ENCODE measurements around the gene UNC13D. TPM values are rescaled to one million over a fixed set of nuclear protein-coding genes. Genes with fewer than 3 reads are reported as not detected.

UNC13D gene
- total and polyA plus RNA-seq, 10 donors, result 36.4 to 187 (median 120) TPM

- WGBS, 5 donors, result 83 to 97% (median 88%) methylated on average over 2 to 3 of the region's 3 CpGs
- Histone ChIP-seq H3K36me3 (peaks cover 0 to 100% (median 83%) of the 10 kb centered on the region in 6 donors), H3K9me3 (no peaks in the 10 kb centered on the region), H3K4me3 (no peak overlapping the region), H3K27me3 (replicated peaks in 1 of 7) (no peaks in the 10 kb centered on the region), H3K4me1 (peaks cover 8 to 61% (median 28%) of the 10 kb centered on the region in 6 donors), H3K27ac (peak overlapping the region in 7 of 8 donors; percentile 9 to 84 (median 33))
- no peak for TF ChIP-seq POLR2A (IDR thresholded peaks at IDR 0.05)
- intact Hi-C loops (cut with DNase I; ENCODE audit: low total_unique reads), result no loop called here
- DNase-seq, result no peak
Observed at GRCh38 chr17:75822800-75823166, 21.4 kb downstream of the UNC13D start.

DNA sequence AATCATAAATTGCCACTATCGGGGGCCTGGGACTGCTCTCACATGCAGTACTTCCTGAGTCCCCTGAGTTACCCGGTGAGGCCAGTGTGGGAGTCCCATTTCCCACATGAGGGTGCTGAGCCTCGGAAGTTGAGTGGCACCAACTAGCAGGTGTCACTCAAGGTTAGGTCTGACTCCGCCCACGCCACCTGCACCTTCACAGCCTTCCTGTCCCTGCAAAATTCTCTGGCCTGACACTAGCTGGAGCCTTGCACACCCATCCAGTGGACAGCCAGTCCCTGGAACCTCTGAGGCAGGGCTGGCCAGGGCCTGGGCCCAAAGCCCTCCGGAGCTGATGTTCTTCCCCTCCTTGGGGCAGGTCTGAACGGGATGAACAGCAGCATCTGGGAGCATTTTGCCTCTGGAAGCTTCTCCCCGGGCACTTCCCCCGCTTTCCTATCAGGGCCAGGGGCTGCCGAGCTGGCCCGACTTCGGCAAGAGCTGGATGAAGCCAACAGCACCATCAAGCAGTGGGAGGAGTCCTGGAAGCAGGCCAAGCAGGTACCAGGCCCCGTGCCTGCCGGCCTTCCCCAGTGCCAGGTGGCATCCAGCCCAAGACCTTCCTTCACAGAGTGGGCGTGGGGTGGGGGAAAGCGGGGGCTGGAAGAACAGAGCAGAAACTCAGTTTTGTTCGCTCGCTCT lies 21.9 kb downstream of the UNC13D start:
- TF ChIP-seq POLR2AphosphoS5 (IDR thresholded peaks at IDR 0.05), result peak in 2 of 3 donors; percentile 22 to 66
- TF ChIP-seq, protein P1, sequence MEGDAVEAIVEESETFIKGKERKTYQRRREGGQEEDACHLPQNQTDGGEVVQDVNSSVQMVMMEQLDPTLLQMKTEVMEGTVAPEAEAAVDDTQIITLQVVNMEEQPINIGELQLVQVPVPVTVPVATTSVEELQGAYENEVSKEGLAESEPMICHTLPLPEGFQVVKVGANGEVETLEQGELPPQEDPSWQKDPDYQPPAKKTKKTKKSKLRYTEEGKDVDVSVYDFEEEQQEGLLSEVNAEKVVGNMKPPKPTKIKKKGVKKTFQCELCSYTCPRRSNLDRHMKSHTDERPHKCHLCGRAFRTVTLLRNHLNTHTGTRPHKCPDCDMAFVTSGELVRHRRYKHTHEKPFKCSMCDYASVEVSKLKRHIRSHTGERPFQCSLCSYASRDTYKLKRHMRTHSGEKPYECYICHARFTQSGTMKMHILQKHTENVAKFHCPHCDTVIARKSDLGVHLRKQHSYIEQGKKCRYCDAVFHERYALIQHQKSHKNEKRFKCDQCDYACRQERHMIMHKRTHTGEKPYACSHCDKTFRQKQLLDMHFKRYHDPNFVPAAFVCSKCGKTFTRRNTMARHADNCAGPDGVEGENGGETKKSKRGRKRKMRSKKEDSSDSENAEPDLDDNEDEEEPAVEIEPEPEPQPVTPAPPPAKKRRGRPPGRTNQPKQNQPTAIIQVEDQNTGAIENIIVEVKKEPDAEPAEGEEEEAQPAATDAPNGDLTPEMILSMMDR (IDR thresholded peaks at IDR 0.05 in 8 of 11, conservative IDR thresholded peaks at IDR 0.05 in 3 of 11), result no peak
- TF ChIP-seq POLR2A (IDR thresholded peaks at IDR 0.05), result no peak
- no peaks in the 10 kb centered on the region for H3K9me3 ChIP-seq
- H3K36me3 ChIP-seq, result peaks cover 0 to 100% (median 85%) of the 10 kb centered on the region in 6 donors
- no peak for DNase-seq
- H3K27me3 ChIP-seq (replicated peaks in 1 of 7), result no peaks in the 10 kb centered on the region
- 64 to 67% (median 65%) methylated on average over 16 to 18 of the region's 18 CpGs for WGBS, 5 donors
- peaks cover 3 to 56% (median 23%) of the 10 kb centered on the region in 6 donors for H3K4me1 ChIP-seq
- peak overlapping the region in 7 of 8 donors; percentile 9 to 84 (median 33) for H3K27ac ChIP-seq
- no peak overlapping the region for H3K4me3 ChIP-seq
- intact Hi-C loops (cut with DNase I; ENCODE audit: low total_unique reads), result no loop called here

- 92 to 94% (median 93%) methylated on average over 7 of the region's 7 CpGs for WGBS, 5 donors
- no peak for DNase-seq
- Histone ChIP-seq H3K9me3 (no peaks in the 10 kb centered on the region), H3K27ac (peak overlapping the region in 4 of 8 donors; percentile 26 to 84 (median 64)), H3K4me1 (peaks cover 0 to 49% (median 16%) of the 10 kb centered on the region in 6 donors), H3K27me3 (replicated peaks in 1 of 7) (no peaks in the 10 kb centered on the region), H3K36me3 (peaks cover 0 to 100% (median 89%) of the 10 kb centered on the region in 6 donors), H3K4me3 (no peak overlapping the region)
- intact Hi-C loops (cut with DNase I; ENCODE audit: low total_unique reads), result no loop called here
- TF ChIP-seq, protein P1 (IDR thresholded peaks at IDR 0.05 in 8 of 11, conservative IDR thresholded peaks at IDR 0.05 in 3 of 11), result no peak
- TF ChIP-seq POLR2AphosphoS5 (IDR thresholded peaks at IDR 0.05) (no peak), POLR2A (IDR thresholded peaks at IDR 0.05) (no peak)
Observed at GRCh38 chr17:75821552-75821951, 22.7 kb downstream of the UNC13D start.

DNA sequence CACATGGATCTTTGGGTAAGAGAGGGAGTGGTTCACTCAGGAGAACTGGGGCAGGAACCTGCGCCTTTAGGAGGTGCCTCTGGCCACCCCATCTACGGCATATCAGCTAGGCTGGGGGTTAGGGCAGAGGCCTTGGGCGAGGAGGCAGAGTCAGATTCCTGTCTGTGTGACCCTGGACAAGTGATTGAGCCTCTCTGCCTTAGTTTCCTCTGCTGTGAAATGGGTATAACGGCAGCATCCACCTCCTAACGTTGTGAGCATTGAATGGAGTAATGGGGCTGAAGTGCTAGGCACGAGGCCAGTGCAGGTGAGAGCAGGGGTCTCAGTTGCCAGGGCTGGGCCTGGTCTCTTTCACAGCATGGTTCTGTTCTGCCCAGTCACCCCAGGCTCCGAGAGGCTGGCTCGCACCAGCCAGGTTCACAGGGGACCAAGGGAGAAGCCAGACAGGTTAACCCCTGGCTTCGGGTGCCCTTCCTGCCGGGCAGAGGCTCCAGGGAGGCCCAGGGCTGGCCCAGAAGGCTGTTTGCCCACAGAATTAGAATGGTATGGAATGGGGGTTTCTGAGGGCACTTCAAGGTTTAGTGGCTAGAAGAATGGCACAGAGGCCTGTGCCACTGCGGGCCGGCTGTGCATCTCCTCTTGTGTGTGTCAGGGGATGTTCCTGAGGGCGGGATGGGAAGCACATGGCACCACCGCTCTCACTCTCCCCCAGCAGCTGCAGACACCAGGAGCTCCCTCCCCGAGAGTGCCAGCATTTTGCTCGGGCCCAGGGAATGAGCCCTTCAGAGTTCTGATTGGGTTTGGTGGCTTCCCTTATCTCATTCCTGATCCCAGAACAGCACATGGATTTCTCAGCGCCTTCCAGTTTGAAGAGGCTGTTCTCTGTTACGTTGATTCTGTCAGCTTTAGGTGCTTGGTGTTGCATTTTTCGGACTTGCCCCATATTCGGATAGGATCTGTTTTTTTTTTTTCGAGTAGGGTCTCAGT lies 23.8 kb downstream of the UNC13D start:
- H3K36me3 ChIP-seq, result peaks cover 0 to 100% (median 92%) of the 10 kb centered on the region in 6 donors
- no peak overlapping the region for H3K27ac ChIP-seq
- no peaks in the 10 kb centered on the region for H3K9me3 ChIP-seq
- intact Hi-C loops (cut with DNase I; ENCODE audit: low total_unique reads), result no loop called here
- no peak overlapping the region for H3K4me3 ChIP-seq
- DNase-seq, result no peak
- H3K4me1 ChIP-seq, result peaks cover 0 to 39% (median 15%) of the 10 kb centered on the region in 6 donors
- TF ChIP-seq, protein P1 (IDR thresholded peaks at IDR 0.05 in 8 of 11, conservative IDR thresholded peaks at IDR 0.05 in 3 of 11), result no peak
- TF ChIP-seq POLR2AphosphoS5 (IDR thresholded peaks at IDR 0.05) (peak in 1 of 3 donors; percentile 25), POLR2A (IDR thresholded peaks at IDR 0.05) (no peak)
- WGBS, 5 donors, result 85 to 90% (median 87%) methylated on average over 21 of the region's 21 CpGs
- no peaks in the 10 kb centered on the region for H3K27me3 ChIP-seq (replicated peaks in 1 of 7)
